GM12878 (cell line): ENCODE results near the gene PDZRN4. TPM values are rescaled to one million over a fixed set of nuclear protein-coding genes. Genes with fewer than 3 reads are reported as not detected.

Source experiments
- ATAC-seq: fragments of 200-7000 bp; cut with Tn5 transposase; 3 replicates; pipeline ENCODE4 v1.9.1; 2020; ENCODE audit warnings: mild to moderate bottlenecking, moderate library complexity
- BruUV-seq: library from RNA; stranded (reverse); fragments of 400-500 nt; replicated peaks from 2 replicates; lab custom pipeline; 2021; lab: Mats Ljungman, UMichigan
- CTCF ChIA-PET: fragments of 300-600 bp; sonication (Branson Sonifier 250); formaldehyde crosslinking; extraction: SDS; loops from one replicate; lab custom pipeline; 2021; ENCODE audit warnings: inconsistent platforms; lab: Yijun Ruan, JAX
- POLR2A ChIA-PET: fragments of 350-600 bp; formaldehyde crosslinking; extraction: SDS; loops from one replicate; lab custom pipeline; 2021; ENCODE audit warnings: inconsistent platforms; lab: Charles Lee
- RAD21 ChIA-PET: fragments of 300-600 bp; sonication (Branson Sonifier 250); formaldehyde crosslinking; loops from one replicate; lab custom pipeline; 2023; ENCODE audit warnings: antibody characterized with exemption; ENCODE audit not compliant: unreplicated experiment; lab: Charles Lee
- SMC1A ChIA-PET: fragments of 300-600 bp; sonication (Branson Sonifier 250); formaldehyde crosslinking; loops from one replicate; lab custom pipeline; 2023; ENCODE audit not compliant: unreplicated experiment, uncharacterized antibody; lab: Charles Lee
- DNase-seq: peaks from one replicate; pipeline ENCODE4 v3.0.0-alpha.2; 2011; ENCODE audit warnings: low read depth, low spot score
- FAIRE-seq: peaks from 3 replicates; lab custom pipeline; 2011; peaks lifted over from hg19 to GRCh38; lab: Jason Lieb, UNC
- H2AFZ ChIP-seq: 2 replicates; pipeline ENCODE4 v1.6.0; 2011; ENCODE audit warnings: low read depth, low read length, control low read depth; ENCODE audit not compliant: control insufficient read depth
- H3K27ac ChIP-seq: 2 replicates; pipeline ENCODE4 v1.5.1; 2011; ENCODE audit warnings: control low read depth; ENCODE audit not compliant: control insufficient read depth, insufficient read depth
- H3K27me3 ChIP-seq, 2 experiments: replicated peaks in 1 of 2; 2 replicates each; pipeline versions ENCODE4 v1.6.0 to v1.6.1; 2011; ENCODE audit warnings: low read length in 1 of 2; ENCODE audit not compliant: control insufficient read depth in 2 of 2, insufficient read depth in 2 of 2
- H3K36me3 ChIP-seq, 2 experiments: 2 replicates each; pipeline ENCODE4 v1.5.1; 2011; ENCODE audit warnings: low read length in 1 of 2; ENCODE audit not compliant: control insufficient read depth in 2 of 2, insufficient read depth in 2 of 2
- H3K4me1 ChIP-seq: 2 replicates; pipeline ENCODE4 v1.6.1; 2011; ENCODE audit warnings: mild to moderate bottlenecking, low read length, moderate library complexity, mixed read lengths; ENCODE audit not compliant: control insufficient read depth, insufficient read depth
- H3K4me2 ChIP-seq: 2 replicates; pipeline ENCODE4 v1.6.0; 2011; ENCODE audit warnings: control low read depth; ENCODE audit not compliant: control insufficient read depth, insufficient read depth
- H3K4me3 ChIP-seq: fragments of 200-600 bp; sonication (generic); 2 replicates; pipeline ENCODE4 v1.5.1; 2016
- H3K79me2 ChIP-seq: 2 replicates; pipeline ENCODE4 v1.6.0; 2011; ENCODE audit warnings: low read length; ENCODE audit not compliant: control insufficient read depth, insufficient read depth
- H3K9ac ChIP-seq: 2 replicates; pipeline ENCODE4 v1.8.0; 2011; ENCODE audit warnings: low read length, control low read depth, mixed read lengths; ENCODE audit not compliant: control insufficient read depth, insufficient read depth
- H3K9me3 ChIP-seq: replicated peaks from 3 replicates; pipeline ENCODE4 v1.5.1; 2011; ENCODE audit warnings: mild to moderate bottlenecking, low read length; ENCODE audit not compliant: control insufficient read depth, insufficient read depth
- H4K20me1 ChIP-seq: 2 replicates; pipeline ENCODE4 v1.6.0; 2011; ENCODE audit not compliant: control insufficient read depth, insufficient read depth
- CTCF ChIP-seq, 3 experiments: IDR thresholded peaks in 2 of 3; conservative IDR thresholded peaks in 1 of 3; 2 replicates each; pipeline ENCODE4 v1.5.1; 2011; ENCODE audit warnings: low read depth in 3 of 3, low read length in 3 of 3, mild to moderate bottlenecking in 3 of 3, control low read depth in 2 of 3, moderate library complexity in 2 of 3, inconsistent platforms in 1 of 3, mixed read lengths in 1 of 3; ENCODE audit not compliant: control insufficient read depth in 2 of 3, insufficient read depth in 1 of 3; ENCODE audit errors: extremely low read depth in 1 of 3
- MEF2B ChIP-seq: fragments of 450-650 bp; IDR thresholded peaks from 2 replicates; pipeline ENCODE4 v1.6.1; 2018; ENCODE audit warnings: mild to moderate bottlenecking, moderate library complexity; ENCODE audit not compliant: partially characterized antibody, poor library complexity, severe bottlenecking
- MLLT1 ChIP-seq: fragments of 450-650 bp; IDR thresholded peaks from 2 replicates; pipeline ENCODE4 v1.6.1; 2016; ENCODE audit warnings: mild to moderate bottlenecking
- NFXL1 ChIP-seq: fragments of 450-650 bp; IDR thresholded peaks from 2 replicates; pipeline ENCODE4 v1.6.1; 2017; ENCODE audit warnings: antibody characterized with exemption, mild to moderate bottlenecking, borderline replicate concordance
- NRF1 ChIP-seq: conservative IDR thresholded peaks from 2 replicates; pipeline ENCODE4 v1.6.1; 2011; ENCODE audit warnings: mild to moderate bottlenecking, low read depth, low read length, improper control_type of control experiment
- SREBF1 ChIP-seq: IDR thresholded peaks from 2 replicates; pipeline ENCODE4 v1.6.1; 2012; ENCODE audit warnings: mild to moderate bottlenecking, low read length
- SRF ChIP-seq, 2 experiments: IDR thresholded peaks; 2 replicates each; pipeline ENCODE4 v1.6.1; 2011; ENCODE audit warnings: low read depth in 2 of 2, low read length in 2 of 2, mild to moderate bottlenecking in 1 of 2, moderate library complexity in 1 of 2
- TCF7 ChIP-seq: IDR thresholded peaks from 2 replicates; pipeline ENCODE4 v1.6.1; 2014; ENCODE audit warnings: antibody characterized with exemption, borderline replicate concordance
- USF2 ChIP-seq: IDR thresholded peaks from 2 replicates; pipeline ENCODE4 v1.6.1; 2011; ENCODE audit warnings: low read depth, low read length, improper control_type of control experiment, borderline replicate concordance
- YY1 ChIP-seq: IDR thresholded peaks from 2 replicates; pipeline ENCODE4 v1.6.1; 2011; ENCODE audit warnings: low read depth, mild to moderate bottlenecking, low read length
- ZBED1 ChIP-seq: IDR thresholded peaks from 2 replicates; pipeline ENCODE4 v1.6.1; 2016; ENCODE audit warnings: borderline replicate concordance
- WGBS: methylation state at CpG from one replicate; pipeline ENCODE4 v1.1.6; 2016; ENCODE audit warnings: low lambda C conversion rate; ENCODE audit not compliant: insufficient replicate concordance, insufficient coverage; ENCODE audit errors: missing lambda C conversion rate; 5-methylcytosine and 5-hydroxymethylcytosine counted together
- in situ Hi-C: fragments of 300-500 bp; cut with MboI; formaldehyde crosslinking; loops from 9 replicates; pipeline ENCODE4 v1.14.3; 2018; ENCODE audit warnings: mixed read lengths
- intact Hi-C: fragments of 100-400 bp; cut with micrococcal nuclease; formaldehyde crosslinking; loops from one replicate; pipeline ENCODE4 v1.14.2; 2022; ENCODE audit not compliant: unreplicated experiment
- polyA plus RNA-seq, 11 experiments: library from polyadenylated mRNA; depleted of rRNA in 4 of 11; unstranded in 6 of 11; stranded (reverse) in 5 of 11; fragments of >200 nt; fragmentation: Nextera tagmentation in 4 of 11; fragmentation: Illumina TruSeq in 1 of 11; extraction: Ambion mirVana in 4 of 11; extraction: Trizol in 1 of 11; gene quantifications; 1 replicate in 1 of 11; 2 replicates in 10 of 11; pipeline versions ENCODE4 v1.2.1 to v1.2.3, GENCODE V29; 2011 to 2016; ENCODE audit warnings: inconsistent platforms in 2 of 11, missing spikeins in 2 of 11, low read depth in 1 of 11
- total RNA-seq, 4 experiments: library from RNA; depleted of rRNA in 3 of 4; stranded (reverse); fragments of >200 nt in 3 of 4; fragmentation: Illumina TruSeq in 1 of 4; extraction: Trizol in 1 of 4; gene quantifications; 2 replicates each; pipeline versions ENCODE4 v1.2.1 to v1.2.3, GENCODE V29; 2013 to 2021
- TF ChIP-seq, protein P1 (sequence below): IDR thresholded peaks from 2 replicates; pipeline ENCODE4 v1.6.1; 2012; ENCODE audit warnings: mild to moderate bottlenecking, low read depth, low read length
- TF ChIP-seq, protein P2 (sequence below): fragments of 150-350 bp; IDR thresholded peaks from 2 replicates; pipeline ENCODE4 v1.6.1; 2016; ENCODE audit warnings: low read depth, low read length

PDZRN4 gene
- total and polyA plus RNA-seq, 10 of the 15 experiments (the other 5 are each of a cell fraction or from before 2014, with no cell fraction given): 0.03 TPM; not detected in 9

DNA sequence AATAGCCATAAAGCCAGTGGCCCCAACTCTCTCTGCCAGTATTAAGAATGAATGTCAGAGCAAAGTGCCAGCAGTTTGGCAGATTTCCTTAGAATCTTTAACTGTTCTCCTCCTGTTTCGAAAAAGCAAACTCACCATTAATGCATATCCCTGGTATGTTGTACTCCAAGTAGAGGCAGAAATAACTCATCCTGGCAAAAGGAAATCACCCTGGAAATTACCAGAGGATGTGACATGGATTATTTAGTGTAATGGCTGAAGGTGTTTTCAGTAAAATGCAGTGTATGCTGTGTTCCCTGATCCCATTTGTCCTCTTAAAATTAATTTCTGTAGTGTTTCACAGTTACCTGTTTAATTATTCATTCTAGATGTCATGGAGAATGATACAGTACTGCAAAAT is 105.3 kb downstream of the PDZRN4 start:
- no peaks in the 10 kb centered on the region for H3K27me3 ChIP-seq
- no peak overlapping the region for H3K4me3 ChIP-seq
- ChIA-PET CTCF (no interaction called here), RAD21 (interaction anchor here (1.9 kb wide), 1 partner anchor 15 kb away, joined by 7 read pairs; no protein-coding TSS in a partner anchor), POLR2A (no interaction called here), SMC1A (no interaction called here)
- WGBS: 69% methylated on average over 1 of the region's 1 CpG
- no peak overlapping the region for H3K9ac ChIP-seq
- H4K20me1 ChIP-seq: no peaks in the 10 kb centered on the region
- H3K36me3 ChIP-seq: no peaks in the 10 kb centered on the region
- no TSS peak for BruUV-seq
- H3K4me2 ChIP-seq: no peak overlapping the region
- H3K27ac ChIP-seq: no peak overlapping the region
- H2AFZ ChIP-seq: no peak overlapping the region
- ATAC-seq (no peak), DNase-seq (no peak), FAIRE-seq (no peak)
- in situ Hi-C loops (no loop called here), intact Hi-C loops (no loop called here)
- no peaks in the 10 kb centered on the region for H3K79me2 ChIP-seq
- no peaks in the 10 kb centered on the region for H3K4me1 ChIP-seq
- no peaks in the 10 kb centered on the region for H3K9me3 ChIP-seq
- TF ChIP-seq MLLT1 (no peak), TCF7 (no peak), SRF (IDR thresholded peaks at IDR 0.05; ENCODE audit: low read depth in 2 of 2, low read length in 2 of 2) (no peak), USF2 (no peak), ZBED1 (no peak), MEF2B (no peak), SREBF1 (no peak), NFXL1 (no peak), YY1 (no peak), NRF1 (no peak), CTCF (IDR thresholded peaks at IDR 0.05 in 2 of 3, conservative IDR thresholded peaks at IDR 0.05 in 1 of 3; ENCODE audit: control insufficient read depth in 2 of 3, extremely low read depth in 1 of 3, insufficient read depth in 1 of 3, low read depth in 3 of 3, low read length in 3 of 3) (no peak)
- TF ChIP-seq, protein P1, sequence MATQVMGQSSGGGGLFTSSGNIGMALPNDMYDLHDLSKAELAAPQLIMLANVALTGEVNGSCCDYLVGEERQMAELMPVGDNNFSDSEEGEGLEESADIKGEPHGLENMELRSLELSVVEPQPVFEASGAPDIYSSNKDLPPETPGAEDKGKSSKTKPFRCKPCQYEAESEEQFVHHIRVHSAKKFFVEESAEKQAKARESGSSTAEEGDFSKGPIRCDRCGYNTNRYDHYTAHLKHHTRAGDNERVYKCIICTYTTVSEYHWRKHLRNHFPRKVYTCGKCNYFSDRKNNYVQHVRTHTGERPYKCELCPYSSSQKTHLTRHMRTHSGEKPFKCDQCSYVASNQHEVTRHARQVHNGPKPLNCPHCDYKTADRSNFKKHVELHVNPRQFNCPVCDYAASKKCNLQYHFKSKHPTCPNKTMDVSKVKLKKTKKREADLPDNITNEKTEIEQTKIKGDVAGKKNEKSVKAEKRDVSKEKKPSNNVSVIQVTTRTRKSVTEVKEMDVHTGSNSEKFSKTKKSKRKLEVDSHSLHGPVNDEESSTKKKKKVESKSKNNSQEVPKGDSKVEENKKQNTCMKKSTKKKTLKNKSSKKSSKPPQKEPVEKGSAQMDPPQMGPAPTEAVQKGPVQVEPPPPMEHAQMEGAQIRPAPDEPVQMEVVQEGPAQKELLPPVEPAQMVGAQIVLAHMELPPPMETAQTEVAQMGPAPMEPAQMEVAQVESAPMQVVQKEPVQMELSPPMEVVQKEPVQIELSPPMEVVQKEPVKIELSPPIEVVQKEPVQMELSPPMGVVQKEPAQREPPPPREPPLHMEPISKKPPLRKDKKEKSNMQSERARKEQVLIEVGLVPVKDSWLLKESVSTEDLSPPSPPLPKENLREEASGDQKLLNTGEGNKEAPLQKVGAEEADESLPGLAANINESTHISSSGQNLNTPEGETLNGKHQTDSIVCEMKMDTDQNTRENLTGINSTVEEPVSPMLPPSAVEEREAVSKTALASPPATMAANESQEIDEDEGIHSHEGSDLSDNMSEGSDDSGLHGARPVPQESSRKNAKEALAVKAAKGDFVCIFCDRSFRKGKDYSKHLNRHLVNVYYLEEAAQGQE: no peak
- TF ChIP-seq, protein P2, sequence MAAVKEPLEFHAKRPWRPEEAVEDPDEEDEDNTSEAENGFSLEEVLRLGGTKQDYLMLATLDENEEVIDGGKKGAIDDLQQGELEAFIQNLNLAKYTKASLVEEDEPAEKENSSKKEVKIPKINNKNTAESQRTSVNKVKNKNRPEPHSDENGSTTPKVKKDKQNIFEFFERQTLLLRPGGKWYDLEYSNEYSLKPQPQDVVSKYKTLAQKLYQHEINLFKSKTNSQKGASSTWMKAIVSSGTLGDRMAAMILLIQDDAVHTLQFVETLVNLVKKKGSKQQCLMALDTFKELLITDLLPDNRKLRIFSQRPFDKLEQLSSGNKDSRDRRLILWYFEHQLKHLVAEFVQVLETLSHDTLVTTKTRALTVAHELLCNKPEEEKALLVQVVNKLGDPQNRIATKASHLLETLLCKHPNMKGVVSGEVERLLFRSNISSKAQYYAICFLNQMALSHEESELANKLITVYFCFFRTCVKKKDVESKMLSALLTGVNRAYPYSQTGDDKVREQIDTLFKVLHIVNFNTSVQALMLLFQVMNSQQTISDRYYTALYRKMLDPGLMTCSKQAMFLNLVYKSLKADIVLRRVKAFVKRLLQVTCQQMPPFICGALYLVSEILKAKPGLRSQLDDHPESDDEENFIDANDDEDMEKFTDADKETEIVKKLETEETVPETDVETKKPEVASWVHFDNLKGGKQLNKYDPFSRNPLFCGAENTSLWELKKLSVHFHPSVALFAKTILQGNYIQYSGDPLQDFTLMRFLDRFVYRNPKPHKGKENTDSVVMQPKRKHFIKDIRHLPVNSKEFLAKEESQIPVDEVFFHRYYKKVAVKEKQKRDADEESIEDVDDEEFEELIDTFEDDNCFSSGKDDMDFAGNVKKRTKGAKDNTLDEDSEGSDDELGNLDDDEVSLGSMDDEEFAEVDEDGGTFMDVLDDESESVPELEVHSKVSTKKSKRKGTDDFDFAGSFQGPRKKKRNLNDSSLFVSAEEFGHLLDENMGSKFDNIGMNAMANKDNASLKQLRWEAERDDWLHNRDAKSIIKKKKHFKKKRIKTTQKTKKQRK: no peak
